GM12872 (cell line): ENCODE results near the gene KRCC1.

Source experiments
- TF ChIP-seq, protein P1 (sequence below): IDR thresholded peaks from 3 replicates; pipeline ENCODE4 v1.5.1; 2011; ENCODE audit warnings: low read depth, mild to moderate bottlenecking, low read length, moderate library complexity; ENCODE audit not compliant: insufficient read depth

KRCC1 gene

GRCh38 chr2:88022669-88022921 lies 33.0 kb downstream of the KRCC1 start:
- TF ChIP-seq, protein P1, sequence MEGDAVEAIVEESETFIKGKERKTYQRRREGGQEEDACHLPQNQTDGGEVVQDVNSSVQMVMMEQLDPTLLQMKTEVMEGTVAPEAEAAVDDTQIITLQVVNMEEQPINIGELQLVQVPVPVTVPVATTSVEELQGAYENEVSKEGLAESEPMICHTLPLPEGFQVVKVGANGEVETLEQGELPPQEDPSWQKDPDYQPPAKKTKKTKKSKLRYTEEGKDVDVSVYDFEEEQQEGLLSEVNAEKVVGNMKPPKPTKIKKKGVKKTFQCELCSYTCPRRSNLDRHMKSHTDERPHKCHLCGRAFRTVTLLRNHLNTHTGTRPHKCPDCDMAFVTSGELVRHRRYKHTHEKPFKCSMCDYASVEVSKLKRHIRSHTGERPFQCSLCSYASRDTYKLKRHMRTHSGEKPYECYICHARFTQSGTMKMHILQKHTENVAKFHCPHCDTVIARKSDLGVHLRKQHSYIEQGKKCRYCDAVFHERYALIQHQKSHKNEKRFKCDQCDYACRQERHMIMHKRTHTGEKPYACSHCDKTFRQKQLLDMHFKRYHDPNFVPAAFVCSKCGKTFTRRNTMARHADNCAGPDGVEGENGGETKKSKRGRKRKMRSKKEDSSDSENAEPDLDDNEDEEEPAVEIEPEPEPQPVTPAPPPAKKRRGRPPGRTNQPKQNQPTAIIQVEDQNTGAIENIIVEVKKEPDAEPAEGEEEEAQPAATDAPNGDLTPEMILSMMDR: no peak

DNA sequence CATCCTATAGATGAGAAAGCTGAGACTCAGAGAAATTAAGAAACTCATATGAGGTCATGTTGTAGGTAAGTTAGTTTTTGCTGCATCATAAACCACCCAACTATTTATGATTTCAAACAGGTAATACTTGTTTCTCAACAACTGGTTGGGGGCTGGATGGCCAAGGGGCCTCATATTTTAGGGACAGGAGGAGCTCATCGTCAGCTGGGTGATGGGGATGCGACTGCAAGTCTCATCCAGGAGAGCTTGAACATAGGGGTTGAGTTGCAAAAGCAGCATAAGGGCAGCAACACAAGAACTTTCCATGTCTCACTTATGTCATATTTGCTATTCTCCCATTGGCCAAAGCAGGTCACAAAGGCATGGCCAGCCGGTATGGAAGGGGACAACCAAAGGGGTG lies 35.6 kb downstream of the KRCC1 start:
- TF ChIP-seq, protein P1: no peak

DNA sequence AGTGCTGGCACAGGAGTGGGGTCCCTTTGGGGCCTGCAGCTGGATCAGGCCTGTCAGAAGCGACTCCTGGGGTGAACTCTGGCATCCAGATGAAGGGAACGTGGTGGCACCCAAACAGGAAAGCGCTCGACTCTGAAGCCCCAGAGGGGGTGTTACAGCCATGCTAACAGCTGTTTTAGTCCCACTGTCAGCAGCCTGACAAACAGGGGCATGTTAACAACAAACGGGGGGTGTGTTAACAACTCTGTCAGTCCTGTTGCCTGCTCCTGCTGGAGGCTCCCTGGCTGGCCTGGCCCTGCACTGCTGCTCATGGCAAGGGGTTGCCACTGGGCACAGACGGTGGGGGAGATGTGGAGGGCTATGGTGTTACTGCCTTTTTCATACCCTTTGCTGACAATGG lies 36.7 kb downstream of the KRCC1 start:
- TF ChIP-seq, protein P1: no peak

DNA sequence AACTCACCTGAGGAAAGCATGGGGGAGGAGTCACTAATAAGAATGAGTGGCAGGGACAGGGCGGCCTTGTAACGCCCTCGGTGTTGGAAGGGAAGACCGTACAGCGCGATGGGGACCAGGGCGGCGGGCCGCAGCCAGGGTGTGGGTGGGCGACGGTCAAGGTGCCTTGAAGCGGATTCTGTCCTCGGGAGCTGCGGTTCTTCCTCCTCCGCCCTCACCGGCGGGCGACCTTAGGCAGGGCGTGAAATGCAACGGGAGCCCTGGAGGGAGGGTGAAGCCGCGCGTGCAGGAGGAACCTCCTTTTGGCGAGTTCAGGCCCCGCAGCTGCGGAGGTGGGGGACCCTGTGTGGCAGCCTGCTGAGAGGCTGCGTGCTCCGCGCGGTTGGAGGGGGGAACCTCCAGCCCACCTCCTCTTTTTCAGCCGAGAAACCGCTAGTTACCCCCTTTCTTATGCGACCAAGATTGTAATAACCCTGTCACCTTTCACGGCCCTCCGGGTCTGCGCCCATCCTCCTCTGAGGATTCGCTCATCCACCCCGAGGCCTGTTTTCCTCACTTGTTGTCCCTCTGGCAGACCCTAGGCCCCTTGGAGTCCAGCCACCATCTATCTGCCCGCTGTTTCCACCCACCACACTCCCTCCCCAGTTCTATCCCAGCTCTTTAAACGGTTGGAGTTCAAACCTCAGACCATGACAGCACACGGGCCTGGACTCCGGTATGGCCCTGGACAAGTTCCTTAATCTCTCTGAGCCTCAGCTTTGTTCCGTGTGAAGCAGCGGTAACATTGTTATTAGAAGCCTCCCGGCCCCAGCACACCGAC lies 38.4 kb downstream of the KRCC1 start:
- TF ChIP-seq, protein P1: no peak

DNA sequence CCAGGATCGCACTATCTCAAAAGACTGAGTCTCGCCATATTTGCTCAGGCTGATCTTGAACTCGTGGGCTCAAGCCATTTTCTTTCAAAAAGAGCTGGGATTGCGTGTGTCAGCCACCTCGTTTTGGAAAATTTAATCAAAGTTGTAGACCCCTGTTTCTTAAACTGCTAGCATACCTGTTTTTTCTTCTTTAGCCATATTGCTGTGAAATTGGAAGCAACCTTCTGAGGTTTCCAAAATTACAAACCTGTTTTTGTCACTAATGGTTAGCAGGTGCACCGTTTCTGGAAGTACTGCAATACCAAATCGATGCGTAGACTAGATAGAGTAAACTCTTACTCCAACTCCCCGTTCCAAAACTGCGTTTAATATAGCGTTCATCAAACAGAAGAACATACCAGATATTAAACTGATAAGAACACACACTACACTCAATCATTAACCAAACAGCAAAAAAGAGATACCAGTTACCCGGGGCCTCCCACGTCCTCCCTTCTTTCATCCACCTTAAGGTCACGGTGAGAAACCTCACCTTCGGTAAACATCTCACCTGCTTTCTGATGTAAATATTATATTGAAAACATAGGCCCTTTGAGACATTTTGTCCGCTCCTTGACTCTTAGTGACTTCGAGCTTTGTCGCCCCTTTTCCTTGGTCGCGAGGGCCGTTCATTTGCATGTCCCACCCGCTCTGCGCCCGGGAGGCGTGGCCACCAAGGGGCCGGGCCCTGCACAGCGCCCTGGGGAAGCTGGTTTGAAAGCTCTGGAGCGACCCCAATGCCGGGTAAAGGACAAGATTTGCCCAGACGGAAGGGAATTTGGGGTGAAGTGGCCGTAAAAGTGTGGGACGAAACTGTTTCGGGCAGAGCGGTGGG lies 39.3 kb downstream of the KRCC1 start, which contains the start of gene RNU2-63P:
RNU2-63P (minus strand) TSS at position 462 of the 874 bp plus-strand sequence.
- TF ChIP-seq, protein P1: no peak

GRCh38 chr2:88011011-88011410 lies 44.6 kb downstream of the KRCC1 start:
- TF ChIP-seq, protein P1: no peak

DNA sequence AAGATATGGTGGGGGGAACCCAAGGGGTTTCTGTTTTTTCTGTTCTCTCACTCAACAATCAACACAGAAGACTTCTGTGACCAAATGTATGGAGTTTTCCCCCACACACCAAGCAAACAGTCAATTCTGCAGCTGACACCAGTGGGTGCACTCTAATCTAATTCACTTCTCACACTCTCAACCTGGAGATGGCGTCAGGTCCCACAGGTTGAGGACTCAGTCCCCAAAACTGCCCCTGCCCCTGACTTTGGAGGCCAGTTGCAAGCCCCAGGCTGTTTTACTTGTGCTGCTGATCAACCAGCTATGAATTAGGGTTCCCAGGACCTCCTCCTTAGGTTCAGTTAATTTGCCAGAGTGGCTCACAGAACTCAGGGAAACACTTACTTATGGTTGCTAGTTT lies 45.4 kb downstream of the KRCC1 start:
- TF ChIP-seq, protein P1: no peak
